H9 (cell line): ENCODE data around the gene GLYR1. TPM values are rescaled to one million over a fixed set of nuclear protein-coding genes. Genes with fewer than 3 reads are reported as not detected.

Experiments used
- DNase-seq: peaks from one replicate; pipeline ENCODE4 v3.0.0-alpha.2; 2017
- H2AFZ ChIP-seq: one replicate; pipeline ENCODE4 v1.6.1; 2013; ENCODE audit warnings: mild to moderate bottlenecking, low read length, control low read depth, moderate library complexity
- H2AK5ac ChIP-seq: 2 replicates; pipeline ENCODE4 v1.6.1; 2013; ENCODE audit warnings: low read length, control low read depth, mixed read lengths; ENCODE audit not compliant: insufficient read length
- H2BK120ac ChIP-seq: one replicate; pipeline ENCODE4 v1.6.1; 2013; ENCODE audit warnings: low read depth, mild to moderate bottlenecking, low read length, control low read depth, inconsistent platforms; ENCODE audit not compliant: poor library complexity, severe bottlenecking
- H2BK12ac ChIP-seq: 2 replicates; pipeline ENCODE4 v1.6.1; 2013; ENCODE audit warnings: low read length, control low read depth, mixed read lengths, low read depth; ENCODE audit not compliant: insufficient read length
- H2BK15ac ChIP-seq: 2 replicates; pipeline ENCODE4 v1.6.1; 2013; ENCODE audit warnings: low read depth, low read length, control low read depth
- H2BK20ac ChIP-seq: one replicate; pipeline ENCODE4 v1.6.1; 2013; ENCODE audit warnings: low read depth, mild to moderate bottlenecking, low read length, control low read depth, inconsistent platforms; ENCODE audit not compliant: poor library complexity, severe bottlenecking
- H2BK5ac ChIP-seq: 2 replicates; pipeline ENCODE4 v1.6.1; 2013; ENCODE audit warnings: low read length, control low read depth, mixed read lengths; ENCODE audit not compliant: insufficient read length
- H3K14ac ChIP-seq: 2 replicates; pipeline ENCODE4 v1.6.1; 2013; ENCODE audit warnings: low read length, control low read depth; ENCODE audit not compliant: insufficient read depth
- H3K18ac ChIP-seq: 2 replicates; pipeline ENCODE4 v1.6.1; 2013; ENCODE audit warnings: low read depth, mild to moderate bottlenecking, mixed read lengths, low read length, control low read depth; ENCODE audit not compliant: insufficient read length
- H3K23ac ChIP-seq: 2 replicates; pipeline ENCODE4 v1.6.1; 2013; ENCODE audit warnings: low read length, control low read depth, mixed read lengths, low read depth; ENCODE audit not compliant: insufficient read length
- H3K23me2 ChIP-seq: 2 replicates; pipeline ENCODE4 v1.6.1; 2013; ENCODE audit warnings: low read depth, mild to moderate bottlenecking, mixed read lengths, low read length, control low read depth; ENCODE audit not compliant: insufficient read length, poor library complexity, severe bottlenecking
- H3K27ac ChIP-seq: 2 replicates; pipeline ENCODE4 v1.5.1; 2013; ENCODE audit warnings: low read length, control low read depth, mixed read lengths, low read depth; ENCODE audit not compliant: insufficient read length
- H3K27me3 ChIP-seq: 2 replicates; pipeline ENCODE4 v1.6.1; 2013; ENCODE audit warnings: low read length, control low read depth, inconsistent platforms; ENCODE audit not compliant: insufficient read depth
- H3K4ac ChIP-seq: 2 replicates; pipeline ENCODE4 v1.6.1; 2013; ENCODE audit warnings: low read depth, mild to moderate bottlenecking, control low read depth, inconsistent platforms, low read length, moderate library complexity
- H3K4me1 ChIP-seq: 2 replicates; pipeline ENCODE4 v1.6.1; 2013; ENCODE audit warnings: low read length, control low read depth, inconsistent platforms; ENCODE audit not compliant: insufficient read depth
- H3K4me2 ChIP-seq: 2 replicates; pipeline ENCODE4 v1.6.1; 2013; ENCODE audit warnings: low read length, control low read depth, mixed read lengths; ENCODE audit not compliant: insufficient read length, insufficient read depth
- H3K56ac ChIP-seq: 2 replicates; pipeline ENCODE4 v1.6.1; 2013; ENCODE audit warnings: low read depth, mild to moderate bottlenecking, mixed read lengths, low read length, control low read depth; ENCODE audit not compliant: insufficient read length
- H3K79me1 ChIP-seq: 2 replicates; pipeline ENCODE4 v1.6.1; 2013; ENCODE audit warnings: low read depth, mild to moderate bottlenecking, moderate library complexity, low read length, control low read depth, inconsistent platforms; ENCODE audit not compliant: insufficient read depth, poor library complexity, severe bottlenecking
- H3K79me2 ChIP-seq: 2 replicates; pipeline ENCODE4 v1.6.1; 2013; ENCODE audit warnings: low read length, control low read depth, inconsistent platforms; ENCODE audit not compliant: insufficient read depth
- H3K9ac ChIP-seq: 2 replicates; pipeline ENCODE4 v1.6.1; 2013; ENCODE audit warnings: low read length, control low read depth, mixed read lengths; ENCODE audit not compliant: insufficient read length; ENCODE audit errors: extremely low read depth
- H3K9me3 ChIP-seq: one replicate; pipeline ENCODE4 v1.6.1; 2013; ENCODE audit warnings: low read depth, low read length, inconsistent platforms; ENCODE audit not compliant: control insufficient read depth
- H3T11ph ChIP-seq: one replicate; pipeline ENCODE4 v1.6.1; 2013; ENCODE audit warnings: mild to moderate bottlenecking, low read length, control low read depth, inconsistent platforms
- H4K20me1 ChIP-seq: one replicate; pipeline ENCODE4 v1.6.1; 2013; ENCODE audit not compliant: control insufficient read depth, insufficient read length, insufficient read depth
- H4K5ac ChIP-seq: 2 replicates; pipeline ENCODE4 v1.6.1; 2013; ENCODE audit warnings: low read depth, mild to moderate bottlenecking, mixed read lengths, low read length, control low read depth; ENCODE audit not compliant: insufficient read length
- H4K8ac ChIP-seq: replicated peaks from 2 replicates; pipeline ENCODE4 v1.6.1; 2013; ENCODE audit warnings: low read length, control low read depth, mixed read lengths, low read depth; ENCODE audit not compliant: insufficient read length
- H4K91ac ChIP-seq: 2 replicates; pipeline ENCODE4 v1.6.1; 2013; ENCODE audit warnings: low read depth, mild to moderate bottlenecking, moderate library complexity, mixed read lengths, low read length, control low read depth; ENCODE audit not compliant: insufficient read length
- H3K27ac Mint-ChIP-seq, 3 experiments: 2 replicates in 2 of 3; 3 replicates in 1 of 3; pipeline ENCODE4 v1.8.0; 2020 to 2021; ENCODE audit warnings: mixed read lengths in 3 of 3, mild to moderate bottlenecking in 1 of 3, moderate library complexity in 1 of 3
- H3K27me3 Mint-ChIP-seq: 2 replicates; pipeline ENCODE4 v1.8.0; 2021; ENCODE audit warnings: low read depth, mild to moderate bottlenecking, moderate library complexity, mixed read lengths
- H3K36me3 Mint-ChIP-seq, 3 experiments: 2 replicates in 2 of 3; 3 replicates in 1 of 3; pipeline ENCODE4 v1.8.0; 2020 to 2021; ENCODE audit warnings: low read depth in 3 of 3, mixed read lengths in 3 of 3; ENCODE audit not compliant: insufficient read depth in 1 of 3
- H3K4me1 Mint-ChIP-seq, 2 experiments: 2 replicates each; pipeline ENCODE4 v1.8.0; 2020; ENCODE audit warnings: mixed read lengths in 2 of 2
- H3K4me3 Mint-ChIP-seq, 2 experiments: 2 replicates in 1 of 2; 3 replicates in 1 of 2; pipeline ENCODE4 v1.8.0; 2020 to 2021; ENCODE audit warnings: mild to moderate bottlenecking in 2 of 2, mixed read lengths in 2 of 2, moderate library complexity in 1 of 2
- H3K9me3 Mint-ChIP-seq, 2 experiments: 2 replicates in 1 of 2; 3 replicates in 1 of 2; pipeline ENCODE4 v1.8.0; 2020; ENCODE audit warnings: mild to moderate bottlenecking in 2 of 2, mixed read lengths in 2 of 2, moderate library complexity in 1 of 2
- WGBS: extraction: QIAGEN DNeasy Blood & Tissue Kit; methylation state at CpG from one replicate; pipeline ENCODE4 v1.1.7; 2013; ENCODE audit warnings: missing lambda C conversion rate, low lambda C conversion rate, mixed read lengths; ENCODE audit not compliant: insufficient read length; ENCODE audit errors: extremely low coverage; 5-methylcytosine and 5-hydroxymethylcytosine counted together
- total RNA-seq: library from RNA; stranded (reverse); gene quantifications from 2 replicates; pipeline ENCODE4 v1.2.1, GENCODE V29; 2021
- TF ChIP-seq, protein P1 (sequence below): fragments of 200-600 bp; sonication (generic); conservative IDR thresholded peaks from 3 replicates; pipeline ENCODE4 v1.8.0; 2021; ENCODE audit warnings: antibody characterized with exemption, mild to moderate bottlenecking

GLYR1 gene
- total RNA-seq, 1 experiment from 2014 or later = 114 TPM

- peaks cover 21 to 86% (median 67%) of the 10 kb centered on the region in 3 experiments; a peak in 6 of 7 replicates for H3K36me3 Mint-ChIP-seq
- H2BK20ac ChIP-seq = no peak overlapping the region
- H3K4me3 Mint-ChIP-seq = no peak overlapping the region
- no peak overlapping the region for H3K27ac ChIP-seq
- H3K4ac ChIP-seq = no peak overlapping the region
- no peak overlapping the region for H4K91ac ChIP-seq
- no peaks in the 10 kb centered on the region for H3K4me1 ChIP-seq
- no peaks in the 10 kb centered on the region for H3K4me1 Mint-ChIP-seq
- DNase-seq = no peak
- no peak overlapping the region for H2BK5ac ChIP-seq
- H2AFZ ChIP-seq = no peak overlapping the region
- no peak overlapping the region for H2BK12ac ChIP-seq
- no peak overlapping the region for H3T11ph ChIP-seq
- H3K14ac ChIP-seq = no peak overlapping the region
- H4K20me1 ChIP-seq = no peaks in the 10 kb centered on the region
- H3K9ac ChIP-seq = no peak overlapping the region
- no peak overlapping the region for H3K56ac ChIP-seq
- H3K23ac ChIP-seq = no peak overlapping the region
- H3K27ac Mint-ChIP-seq = no peak overlapping the region
- no peak overlapping the region for H4K5ac ChIP-seq
- H3K9me3 Mint-ChIP-seq = no peaks in the 10 kb centered on the region
- H3K27me3 Mint-ChIP-seq = no peaks in the 10 kb centered on the region
- no peaks in the 10 kb centered on the region for H3K27me3 ChIP-seq
- no peak overlapping the region for H2BK120ac ChIP-seq
- H3K79me1 ChIP-seq = no peaks in the 10 kb centered on the region
- H2BK15ac ChIP-seq = no peak overlapping the region
- H4K8ac ChIP-seq = no peak overlapping the region
- H3K18ac ChIP-seq = no peak overlapping the region
- no peaks in the 10 kb centered on the region for H3K79me2 ChIP-seq
- H2AK5ac ChIP-seq = no peak overlapping the region
- H3K23me2 ChIP-seq = no peaks in the 10 kb centered on the region
- WGBS = no CpG with 5 or more reads among the region's 4 CpGs
- TF ChIP-seq, protein P1, sequence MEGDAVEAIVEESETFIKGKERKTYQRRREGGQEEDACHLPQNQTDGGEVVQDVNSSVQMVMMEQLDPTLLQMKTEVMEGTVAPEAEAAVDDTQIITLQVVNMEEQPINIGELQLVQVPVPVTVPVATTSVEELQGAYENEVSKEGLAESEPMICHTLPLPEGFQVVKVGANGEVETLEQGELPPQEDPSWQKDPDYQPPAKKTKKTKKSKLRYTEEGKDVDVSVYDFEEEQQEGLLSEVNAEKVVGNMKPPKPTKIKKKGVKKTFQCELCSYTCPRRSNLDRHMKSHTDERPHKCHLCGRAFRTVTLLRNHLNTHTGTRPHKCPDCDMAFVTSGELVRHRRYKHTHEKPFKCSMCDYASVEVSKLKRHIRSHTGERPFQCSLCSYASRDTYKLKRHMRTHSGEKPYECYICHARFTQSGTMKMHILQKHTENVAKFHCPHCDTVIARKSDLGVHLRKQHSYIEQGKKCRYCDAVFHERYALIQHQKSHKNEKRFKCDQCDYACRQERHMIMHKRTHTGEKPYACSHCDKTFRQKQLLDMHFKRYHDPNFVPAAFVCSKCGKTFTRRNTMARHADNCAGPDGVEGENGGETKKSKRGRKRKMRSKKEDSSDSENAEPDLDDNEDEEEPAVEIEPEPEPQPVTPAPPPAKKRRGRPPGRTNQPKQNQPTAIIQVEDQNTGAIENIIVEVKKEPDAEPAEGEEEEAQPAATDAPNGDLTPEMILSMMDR = no peak
- H3K9me3 ChIP-seq = no peaks in the 10 kb centered on the region
- no peak overlapping the region for H3K4me2 ChIP-seq
These were observed 20.6 kb downstream of the GLYR1 start for GRCh38 chr16:4826526-4826925.
